Measurements from ENCODE around the gene SLC24A4. TPM values are rescaled to one million over a fixed set of nuclear protein-coding genes. Genes with fewer than 3 reads are reported as not detected.

SLC24A4 gene
- total RNA-seq, 1 donor from 2014 or later: not detected

- TF ChIP-seq CTCF (IDR thresholded peaks at IDR 0.05): no peak
- H3K9me3 Mint-ChIP-seq (ENCODE audit: unreplicated experiment): no peaks in the 10 kb centered on the region
- peaks cover 10% of the 10 kb centered on the region for H3K4me1 Mint-ChIP-seq (ENCODE audit: unreplicated experiment)
- H3K36me3 Mint-ChIP-seq (ENCODE audit: unreplicated experiment): no peaks in the 10 kb centered on the region
- H3K27me3 Mint-ChIP-seq (ENCODE audit: unreplicated experiment): no peaks in the 10 kb centered on the region
- no peak overlapping the region for H3K4me3 Mint-ChIP-seq (ENCODE audit: unreplicated experiment)
- no peak overlapping the region for H3K27ac Mint-ChIP-seq (ENCODE audit: unreplicated experiment)
- DNase-seq (ENCODE audit: extremely low spot score, unreplicated experiment): no peak
Measured at GRCh38 chr14:92448786-92449185, 125.8 kb downstream of the SLC24A4 start.

DNA sequence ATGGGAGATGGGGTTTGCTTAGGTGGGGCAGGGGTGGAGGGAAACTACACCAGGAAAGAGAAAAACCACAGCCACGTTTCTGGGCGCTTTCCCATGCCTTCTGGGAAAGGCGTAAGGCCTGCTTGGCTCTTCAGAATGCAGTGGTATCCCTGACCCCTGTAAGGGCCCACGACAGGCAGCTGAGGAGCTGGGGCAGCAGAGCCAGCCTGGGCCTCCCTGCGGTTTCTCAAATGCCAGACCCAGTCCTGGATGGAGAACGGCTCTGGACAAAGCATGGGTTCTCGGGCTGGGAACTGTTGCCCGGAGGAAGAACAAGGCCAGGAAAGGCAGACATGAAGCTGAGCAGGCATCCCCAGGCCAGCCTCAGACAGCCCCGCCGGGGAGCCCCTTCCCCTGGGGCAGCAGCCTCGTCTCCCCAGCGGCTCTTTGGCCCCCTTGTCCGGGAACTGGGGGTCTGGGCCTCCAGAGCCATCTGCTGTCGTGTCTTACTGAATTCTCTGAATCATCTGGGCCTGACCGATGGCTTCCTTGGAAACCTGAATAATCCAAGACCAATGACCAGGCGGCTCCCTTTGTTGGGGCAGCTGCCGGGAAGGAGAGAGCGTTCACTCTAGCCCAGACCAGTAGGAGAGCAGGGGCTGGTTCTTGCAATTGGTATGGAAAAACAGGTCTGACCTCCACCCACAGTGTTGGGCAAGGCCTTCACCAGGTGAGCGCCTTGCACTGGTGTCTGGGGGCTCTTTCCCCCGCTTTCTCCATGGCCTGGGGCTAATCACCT, 126.6 kb downstream of the SLC24A4 start:
- no peaks in the 10 kb centered on the region for H3K9me3 Mint-ChIP-seq (ENCODE audit: unreplicated experiment)
- no peak overlapping the region for H3K4me3 Mint-ChIP-seq (ENCODE audit: unreplicated experiment)
- DNase-seq (ENCODE audit: extremely low spot score, unreplicated experiment): no peak
- peaks cover 10% of the 10 kb centered on the region for H3K4me1 Mint-ChIP-seq (ENCODE audit: unreplicated experiment)
- no peaks in the 10 kb centered on the region for H3K36me3 Mint-ChIP-seq (ENCODE audit: unreplicated experiment)
- no peak overlapping the region for H3K27ac Mint-ChIP-seq (ENCODE audit: unreplicated experiment)
- H3K27me3 Mint-ChIP-seq (ENCODE audit: unreplicated experiment): no peaks in the 10 kb centered on the region
- TF ChIP-seq CTCF (IDR thresholded peaks at IDR 0.05): no peak

DNA sequence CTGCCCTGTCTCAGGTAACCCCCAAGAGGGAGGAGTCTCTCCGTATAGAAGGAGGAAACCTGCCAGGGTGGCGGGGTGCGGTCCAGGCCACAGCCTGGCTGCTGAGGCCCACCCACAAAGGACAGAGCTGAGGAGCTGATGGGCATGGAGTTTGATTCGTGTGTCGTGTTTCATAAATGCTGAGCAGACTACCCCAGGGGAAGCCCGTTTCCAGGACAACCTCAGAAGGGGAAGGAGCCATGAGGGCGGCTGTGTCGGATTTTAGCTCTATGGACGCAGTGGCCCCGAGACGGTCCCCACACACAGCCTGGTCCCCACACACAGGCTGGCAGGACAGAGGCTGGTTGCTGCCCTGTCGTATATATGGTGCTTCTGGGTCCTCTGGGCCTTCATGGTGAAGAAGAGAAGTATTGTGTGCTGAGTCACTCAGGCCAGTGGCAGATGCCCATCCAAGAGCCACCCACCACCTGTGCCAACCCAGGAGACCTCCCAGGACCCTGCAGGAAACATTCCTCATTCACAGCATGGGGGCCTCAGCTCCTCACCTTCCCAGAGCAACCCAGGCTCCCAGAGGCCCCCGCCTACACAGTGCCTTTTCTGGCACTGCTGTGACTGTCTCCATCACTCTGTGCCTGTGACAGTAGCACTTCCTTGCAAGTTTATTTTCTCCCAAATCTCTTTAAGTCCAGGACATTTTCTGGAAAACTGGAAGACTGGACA, 127.5 kb downstream of the SLC24A4 start:
- Mint-ChIP-seq H3K4me1 (ENCODE audit: unreplicated experiment) (peaks cover 10% of the 10 kb centered on the region), H3K27me3 (ENCODE audit: unreplicated experiment) (no peaks in the 10 kb centered on the region), H3K27ac (ENCODE audit: unreplicated experiment) (no peak overlapping the region), H3K9me3 (ENCODE audit: unreplicated experiment) (no peaks in the 10 kb centered on the region), H3K4me3 (ENCODE audit: unreplicated experiment) (no peak overlapping the region), H3K36me3 (ENCODE audit: unreplicated experiment) (no peaks in the 10 kb centered on the region)
- no peak for TF ChIP-seq CTCF (IDR thresholded peaks at IDR 0.05)
- no peak for DNase-seq (ENCODE audit: extremely low spot score, unreplicated experiment)

GRCh38 chr14:92451245-92451644, 128.3 kb downstream of the SLC24A4 start:
- H3K27ac Mint-ChIP-seq (ENCODE audit: unreplicated experiment): no peak overlapping the region
- H3K36me3 Mint-ChIP-seq (ENCODE audit: unreplicated experiment): no peaks in the 10 kb centered on the region
- H3K27me3 Mint-ChIP-seq (ENCODE audit: unreplicated experiment): no peaks in the 10 kb centered on the region
- DNase-seq (ENCODE audit: extremely low spot score, unreplicated experiment): no peak
- H3K4me3 Mint-ChIP-seq (ENCODE audit: unreplicated experiment): no peak overlapping the region
- peaks cover 10% of the 10 kb centered on the region for H3K4me1 Mint-ChIP-seq (ENCODE audit: unreplicated experiment)
- no peak for TF ChIP-seq CTCF (IDR thresholded peaks at IDR 0.05)
- no peaks in the 10 kb centered on the region for H3K9me3 Mint-ChIP-seq (ENCODE audit: unreplicated experiment)

- Mint-ChIP-seq H3K36me3 (ENCODE audit: unreplicated experiment) (no peaks in the 10 kb centered on the region), H3K9me3 (ENCODE audit: unreplicated experiment) (no peaks in the 10 kb centered on the region), H3K27me3 (ENCODE audit: unreplicated experiment) (no peaks in the 10 kb centered on the region), H3K27ac (ENCODE audit: unreplicated experiment) (no peak overlapping the region), H3K4me3 (ENCODE audit: unreplicated experiment) (no peak overlapping the region), H3K4me1 (ENCODE audit: unreplicated experiment) (peaks cover 11% of the 10 kb centered on the region)
- no peak for TF ChIP-seq CTCF (IDR thresholded peaks at IDR 0.05)
- DNase-seq (ENCODE audit: extremely low spot score, unreplicated experiment): no peak
Measured at GRCh38 chr14:92451755-92452154, 128.8 kb downstream of the SLC24A4 start.
